ENCODE results near the gene GMFB.

DNA sequence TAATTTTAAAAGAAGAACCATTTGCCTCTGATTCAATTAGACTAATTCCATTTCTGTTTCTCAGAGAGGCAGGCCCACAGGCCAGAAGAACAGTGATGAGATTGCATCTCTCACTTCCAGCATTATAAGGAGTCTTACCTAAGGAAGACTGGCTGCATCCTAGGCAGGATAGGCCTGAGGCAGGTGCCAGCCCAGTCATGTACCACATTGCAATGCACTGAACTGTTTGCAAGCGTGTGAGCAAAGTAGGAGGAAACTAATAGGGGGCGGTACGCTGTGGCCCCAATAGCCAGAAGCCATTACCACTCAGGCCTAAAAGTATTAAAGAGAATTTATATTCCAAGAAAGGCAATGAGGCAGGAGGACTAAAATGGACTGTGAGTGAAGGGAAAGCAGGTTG is 35.5 kb downstream of the GMFB start:
- TF ChIP-seq, protein P1, sequence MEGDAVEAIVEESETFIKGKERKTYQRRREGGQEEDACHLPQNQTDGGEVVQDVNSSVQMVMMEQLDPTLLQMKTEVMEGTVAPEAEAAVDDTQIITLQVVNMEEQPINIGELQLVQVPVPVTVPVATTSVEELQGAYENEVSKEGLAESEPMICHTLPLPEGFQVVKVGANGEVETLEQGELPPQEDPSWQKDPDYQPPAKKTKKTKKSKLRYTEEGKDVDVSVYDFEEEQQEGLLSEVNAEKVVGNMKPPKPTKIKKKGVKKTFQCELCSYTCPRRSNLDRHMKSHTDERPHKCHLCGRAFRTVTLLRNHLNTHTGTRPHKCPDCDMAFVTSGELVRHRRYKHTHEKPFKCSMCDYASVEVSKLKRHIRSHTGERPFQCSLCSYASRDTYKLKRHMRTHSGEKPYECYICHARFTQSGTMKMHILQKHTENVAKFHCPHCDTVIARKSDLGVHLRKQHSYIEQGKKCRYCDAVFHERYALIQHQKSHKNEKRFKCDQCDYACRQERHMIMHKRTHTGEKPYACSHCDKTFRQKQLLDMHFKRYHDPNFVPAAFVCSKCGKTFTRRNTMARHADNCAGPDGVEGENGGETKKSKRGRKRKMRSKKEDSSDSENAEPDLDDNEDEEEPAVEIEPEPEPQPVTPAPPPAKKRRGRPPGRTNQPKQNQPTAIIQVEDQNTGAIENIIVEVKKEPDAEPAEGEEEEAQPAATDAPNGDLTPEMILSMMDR (conservative IDR thresholded peaks at IDR 0.05; ENCODE audit: low read length) = no peak
- no peak for TF ChIP-seq EZH2phosphoT487 (IDR thresholded peaks at IDR 0.05; ENCODE audit: borderline replicate concordance, low read depth, low read length)

All from OCI-LY7 (cell line).